Posterior cingulate gyrus (tissue), 11 donors: Measurements from ENCODE around the gene KMT2D.

Experiments used
- DNase-seq, 10 donors: peaks; one replicate each; pipeline versions ENCODE4 v3.0.0 to v3.0.0-alpha.2; 2020 to 2021; ENCODE audit warnings: mixed read lengths in 3 of 10
- intact Hi-C: fragments of 100-400 bp; cut with DNase I; formaldehyde crosslinking; loops from one replicate; pipeline ENCODE4 v1.15.1; 2023

The KMT2D gene

DNA sequence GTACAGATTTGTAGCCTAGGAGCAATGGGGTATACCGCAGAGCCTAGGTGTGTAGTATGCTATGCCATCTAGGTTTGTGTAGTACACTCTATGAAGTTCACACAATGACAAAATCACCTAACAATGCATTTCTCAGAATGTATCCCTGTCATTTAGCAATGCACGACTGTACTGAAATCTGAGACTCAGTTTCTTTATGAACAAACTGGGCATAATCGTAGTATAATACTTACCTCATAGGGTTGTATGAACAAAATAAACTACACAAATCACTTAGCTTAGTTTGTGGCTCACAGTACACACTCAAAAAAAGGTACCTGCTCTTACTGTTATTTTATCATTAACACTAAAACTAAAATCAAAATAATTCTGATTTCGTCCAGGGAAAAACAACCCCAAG, 35.1 kb downstream of the KMT2D start:
- intact Hi-C loops, result no loop called here
- DNase-seq, result no peak

DNA sequence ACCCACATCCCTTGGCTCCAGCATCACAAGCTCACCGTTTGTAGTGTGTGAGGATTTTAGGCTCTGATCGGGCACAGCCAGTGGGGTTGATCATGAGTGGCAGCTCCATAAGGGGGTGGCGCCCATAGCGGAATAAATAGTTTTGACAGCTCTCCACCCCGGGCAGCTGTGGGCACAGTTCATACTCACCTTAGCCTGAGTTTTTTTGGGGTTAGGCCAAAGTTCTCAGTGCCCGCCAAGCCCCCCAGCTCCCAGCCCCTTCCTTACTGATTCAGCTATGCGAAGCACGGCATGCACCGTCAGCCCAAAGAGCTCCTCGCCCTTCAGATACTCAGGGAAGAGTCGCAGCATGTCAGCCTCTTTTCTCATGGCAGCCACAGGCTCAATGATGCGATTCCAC, 36.1 kb downstream of the KMT2D start:
- DNase-seq, result no peak
- intact Hi-C loops, result no loop called here

DNA sequence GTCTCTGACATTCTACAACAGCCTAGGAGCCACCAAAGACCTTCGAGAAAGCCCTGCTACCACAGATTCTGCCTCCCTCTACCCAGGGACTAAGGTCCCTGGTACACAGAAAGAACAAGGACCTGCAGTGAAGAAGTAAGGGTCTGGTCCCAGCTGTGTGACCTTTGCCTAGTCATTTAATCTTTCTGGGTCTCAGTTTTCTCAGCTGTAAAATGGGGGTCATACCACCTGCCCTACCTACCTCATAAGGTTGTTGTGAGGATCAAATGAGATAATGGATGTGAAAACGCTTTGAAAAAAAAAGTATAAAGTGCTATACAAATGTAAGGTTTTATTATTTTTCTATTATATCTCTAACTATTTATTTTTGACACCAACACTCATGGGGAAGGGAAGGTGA, 36.8 kb downstream of the KMT2D start:
- DNase-seq, result no peak
- intact Hi-C loops, result no loop called here

DNA sequence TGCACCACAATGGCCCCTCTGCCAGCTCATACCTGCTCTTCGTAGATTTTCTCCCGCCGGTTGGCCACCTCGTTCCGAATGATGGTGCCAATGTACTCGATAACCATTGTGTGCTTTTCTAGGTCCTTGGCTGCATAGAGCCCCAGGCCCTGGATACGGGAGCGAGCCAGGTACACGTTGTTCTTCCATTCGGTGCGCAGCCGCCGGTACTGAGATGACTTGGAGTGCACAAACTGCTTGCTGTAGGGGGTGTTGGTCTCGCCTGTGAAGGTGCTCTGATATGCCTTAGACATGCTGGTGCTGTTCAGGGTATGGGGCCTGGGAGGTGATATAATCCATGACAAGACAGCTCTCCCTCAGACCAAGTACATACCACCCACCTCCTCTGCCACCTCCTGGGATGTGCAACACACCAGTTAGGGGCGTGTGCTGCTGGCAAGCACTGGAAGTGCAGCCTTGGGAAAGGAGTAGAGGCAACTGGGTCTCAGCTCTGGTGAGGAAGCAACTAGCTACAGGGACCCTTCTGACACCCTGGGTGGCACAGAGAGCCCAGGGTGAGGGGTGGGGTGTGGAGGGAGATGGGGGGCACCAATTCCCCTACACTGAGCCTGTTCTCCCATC, 37.9 kb downstream of the KMT2D start:
- intact Hi-C loops, result no loop called here
- peak in 1 of 10 donors; percentile 60 for DNase-seq

DNA sequence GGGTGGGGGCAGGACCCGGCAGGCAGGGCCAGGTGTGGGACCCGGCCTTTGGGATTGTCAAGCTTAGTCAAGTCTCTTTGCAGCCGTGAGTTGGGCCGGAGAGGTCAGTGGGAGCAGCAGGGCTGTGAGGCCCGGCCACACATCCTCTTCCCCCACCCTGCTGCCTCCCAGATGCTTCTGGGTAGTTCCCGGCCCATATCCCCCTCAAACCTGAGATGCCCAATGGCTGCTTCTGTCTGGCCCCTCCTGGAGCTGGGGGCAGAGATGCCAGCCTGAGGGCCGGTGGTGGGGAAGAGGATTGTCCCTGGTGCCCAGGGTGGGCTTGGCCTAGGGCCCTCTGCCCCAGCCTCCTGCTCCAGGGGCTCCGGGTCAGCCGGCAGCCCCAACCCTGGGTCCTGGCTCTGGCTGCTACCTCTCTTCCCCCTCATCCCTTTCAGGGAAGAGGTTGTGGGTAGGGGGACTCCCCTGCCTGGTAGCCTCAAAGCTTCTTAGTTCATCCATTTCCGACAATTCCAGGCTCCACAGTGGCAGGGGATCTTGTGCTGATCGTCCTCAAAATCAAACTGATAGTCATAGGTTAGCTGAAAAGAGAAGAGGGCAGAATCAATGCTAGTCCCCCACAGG, 39.2 kb downstream of the KMT2D start:
- intact Hi-C loops, result no loop called here
- DNase-seq, result peak in 1 of 10 donors; percentile 23

DNA sequence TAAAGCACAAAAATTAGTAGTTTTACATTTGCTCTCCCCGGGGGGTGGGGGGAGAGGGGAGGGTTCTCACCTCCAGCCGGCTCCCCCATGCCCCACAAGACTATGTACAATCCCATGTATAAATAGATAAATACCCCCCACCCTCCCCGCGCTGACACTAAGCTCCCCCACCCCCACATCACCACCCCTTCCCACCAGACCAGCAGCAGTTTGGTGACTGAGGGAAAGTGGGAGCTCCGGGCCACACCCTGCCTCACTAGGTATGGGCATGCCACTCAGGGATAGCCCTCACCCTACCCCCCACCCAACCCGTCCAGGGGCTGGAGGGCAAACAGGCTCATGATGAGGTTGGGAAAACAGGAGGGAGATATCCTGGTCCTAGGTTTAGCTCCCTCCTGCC, 40.2 kb downstream of the KMT2D start:
- DNase-seq, result peak in 2 of 10 donors; percentile 27 to 59
- intact Hi-C loops, result no loop called here

DNA sequence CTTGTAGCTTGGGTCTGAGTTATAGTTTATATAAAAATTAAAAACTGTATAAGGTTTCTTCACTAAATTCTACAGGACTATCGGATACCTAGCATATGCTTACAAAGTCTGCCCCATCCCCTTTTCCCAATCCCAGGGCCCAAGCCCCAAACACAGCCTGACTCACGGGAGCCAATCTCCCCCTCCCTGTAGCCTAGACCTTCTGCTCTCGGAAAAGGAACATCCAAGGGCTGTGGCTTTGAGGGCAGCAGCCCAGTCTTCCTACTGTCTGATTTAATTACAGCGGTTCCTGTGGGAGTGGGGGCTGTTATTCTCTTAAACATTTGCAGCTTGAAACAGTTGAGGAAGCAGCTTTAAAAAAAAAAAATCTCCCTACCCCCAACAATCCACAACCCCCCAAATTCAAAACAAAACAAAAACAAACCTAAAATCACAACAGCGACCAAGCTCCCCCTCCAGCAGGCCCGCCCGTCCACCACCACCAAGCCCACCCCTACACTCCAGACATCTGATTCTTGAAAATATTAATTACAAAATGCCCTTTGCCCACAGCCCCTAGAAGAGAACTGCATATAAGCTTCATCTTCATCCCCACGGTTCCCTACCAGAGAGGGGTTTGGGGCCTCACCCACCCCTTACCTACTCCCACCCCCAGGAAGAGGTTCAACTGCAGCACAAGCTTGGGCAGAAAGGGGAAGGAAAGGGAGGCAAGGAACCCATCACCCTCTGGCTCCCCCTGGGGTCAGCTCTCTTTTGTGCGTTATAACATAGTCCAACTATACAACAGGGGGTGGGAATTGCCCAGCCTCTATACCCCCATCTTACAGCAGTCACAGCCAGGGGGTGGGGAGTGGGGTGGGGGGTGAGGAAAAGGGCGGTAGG, 40.9 kb downstream of the KMT2D start:
- DNase-seq, result peak in 2 of 10 donors; percentile 27 to 65
- intact Hi-C loops, result no loop called here

DNA sequence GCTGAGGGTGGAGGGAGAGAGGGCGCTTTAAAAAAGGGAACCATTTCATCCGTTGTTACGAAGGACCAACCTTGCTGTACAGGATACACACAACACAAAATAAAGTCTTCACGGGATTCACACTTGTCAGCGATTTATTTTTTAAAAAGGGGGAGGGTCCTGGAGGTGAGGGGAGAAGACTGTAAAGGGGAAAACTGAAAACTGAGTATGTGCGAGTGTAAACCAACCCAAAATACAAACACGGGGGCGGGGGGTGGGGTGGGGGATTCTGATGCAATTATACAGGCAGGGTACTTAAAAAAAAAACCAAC, 41.5 kb downstream of the KMT2D start:
- intact Hi-C loops, result no loop called here
- DNase-seq, result peak in 1 of 10 donors; percentile 11

DNA sequence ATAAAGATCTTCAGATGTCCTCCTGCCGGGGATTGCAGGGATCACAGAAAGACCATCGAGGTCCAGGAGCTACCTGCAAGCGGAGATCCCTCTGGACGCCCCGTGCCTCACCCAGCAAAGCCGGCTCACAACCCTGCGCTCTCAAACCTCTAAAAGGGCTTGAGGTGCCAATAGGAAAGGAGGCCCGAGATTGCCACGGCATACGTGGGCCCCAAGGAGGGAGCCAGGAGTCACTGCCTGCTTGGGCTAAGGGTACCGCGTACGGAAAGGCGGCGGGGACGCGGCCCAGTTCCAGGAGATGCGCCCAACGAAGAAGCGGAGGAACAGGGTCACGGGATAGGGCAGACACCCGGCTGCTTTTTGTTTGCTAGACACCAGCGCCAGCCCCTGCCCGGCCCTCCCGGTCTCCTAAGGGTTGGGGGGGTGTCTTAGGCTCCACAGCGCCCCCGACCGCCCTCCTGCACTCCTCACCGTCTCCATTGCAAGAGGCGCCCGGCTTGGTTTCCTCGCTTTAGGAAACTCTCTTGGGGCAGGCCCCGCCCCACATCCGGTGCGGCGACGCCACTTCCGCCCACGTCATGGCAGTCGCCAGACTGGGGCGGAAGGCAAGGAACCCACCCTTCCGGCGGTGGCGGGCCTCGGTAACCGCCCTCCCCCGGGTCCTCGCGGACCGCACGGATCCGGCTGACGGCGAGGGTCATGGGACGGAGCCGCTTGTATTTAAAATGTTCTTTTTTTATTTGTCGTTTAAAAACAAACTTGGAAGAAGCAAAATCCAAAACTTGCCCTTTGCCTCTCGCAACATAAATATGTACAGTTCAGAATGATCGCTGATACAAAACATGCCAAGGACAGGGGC, 42.1 kb downstream of the KMT2D start, which contains the start of gene PRKAG1:
PRKAG1 (minus strand) TSS at position 516 of the 859 bp plus-strand sequence; CDS start at position 480, 36 bp downstream.
- intact Hi-C loops, result no loop called here
- peak; percentile 89 to 100 (median 96) for DNase-seq

DNA sequence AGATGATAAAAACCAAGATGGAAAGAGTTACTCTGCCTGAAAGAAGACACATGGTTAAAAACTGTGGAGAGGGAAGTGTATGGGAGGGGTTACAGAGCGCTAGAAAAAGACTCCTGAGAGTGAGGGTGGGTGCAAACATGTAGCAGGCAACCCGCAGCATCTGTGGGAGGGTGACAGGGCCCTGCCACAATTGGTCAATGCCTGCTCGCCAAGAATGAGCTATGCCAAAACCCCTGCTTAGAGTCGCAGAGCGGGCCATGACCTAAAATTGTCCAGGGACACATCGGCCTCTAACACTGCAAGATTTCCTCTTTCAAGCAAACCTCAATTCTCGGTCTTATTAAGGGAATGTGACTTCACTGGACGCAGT, 42.7 kb downstream of the KMT2D start:
- peak in 3 of 10 donors; percentile 17 to 79 (median 74) for DNase-seq
- intact Hi-C loops, result no loop called here

DNA sequence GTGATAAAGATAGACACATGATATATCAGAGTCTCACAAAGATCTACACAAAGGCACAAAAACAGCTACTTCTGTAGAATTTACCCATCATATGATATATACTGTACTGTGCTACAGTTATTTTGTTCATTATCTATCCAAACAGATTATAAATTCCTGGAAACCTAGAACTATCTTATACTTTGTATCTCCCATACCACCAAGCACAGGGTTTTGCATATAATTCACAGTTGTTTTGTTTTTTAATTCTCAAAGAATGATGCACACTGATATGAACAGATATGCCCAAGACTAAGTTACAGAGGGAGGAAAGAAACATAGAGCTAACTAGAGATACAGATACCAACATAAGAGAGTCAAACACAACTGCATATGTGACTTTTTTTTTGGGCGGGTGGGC, 45.4 kb downstream of the KMT2D start:
- intact Hi-C loops, result no loop called here
- no peak for DNase-seq

DNA sequence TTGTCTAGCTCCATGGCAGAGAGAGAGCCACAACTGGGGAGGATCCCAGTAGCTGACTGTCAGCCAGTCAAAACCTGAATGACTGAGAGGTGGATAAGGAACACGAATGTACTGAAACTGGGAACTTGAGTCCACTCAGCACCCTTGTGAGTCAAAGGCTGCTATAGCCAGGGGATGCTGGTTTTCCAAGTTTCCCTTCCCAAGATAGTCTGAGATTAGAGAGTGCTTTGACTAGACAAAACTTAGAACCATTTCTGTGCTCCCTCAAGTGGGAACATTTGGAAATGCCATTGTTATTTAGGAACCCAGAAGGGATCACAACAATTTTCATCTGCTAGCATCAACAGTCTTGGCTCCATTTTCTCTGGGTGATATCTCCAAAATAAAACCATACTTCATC, 46.0 kb downstream of the KMT2D start:
- intact Hi-C loops, result no loop called here

DNA sequence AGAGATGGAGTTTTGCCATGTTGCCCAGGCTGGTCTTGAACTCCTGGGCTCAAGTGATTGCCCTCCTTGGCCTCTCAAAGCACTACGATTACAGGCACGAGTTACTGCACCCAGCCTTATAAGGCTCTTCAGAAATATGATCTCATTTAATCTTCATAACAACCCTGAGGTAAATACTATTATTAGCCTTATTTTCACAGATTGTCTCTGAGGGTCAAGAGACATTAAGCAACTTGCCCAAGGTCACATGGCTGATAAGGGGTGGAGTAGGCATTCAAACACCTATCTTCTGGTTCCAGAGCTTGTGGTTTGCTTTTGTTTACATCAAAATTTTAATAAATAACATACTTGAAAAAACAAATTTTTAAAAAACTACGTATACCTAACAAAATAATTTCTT, 47.2 kb downstream of the KMT2D start:
- DNase-seq, result no peak
- intact Hi-C loops, result no loop called here

More for the DNA sequence above, 46.0 kb downstream of the KMT2D start:
- DNase-seq, result peak in 1 of 10 donors; percentile 15

DNA sequence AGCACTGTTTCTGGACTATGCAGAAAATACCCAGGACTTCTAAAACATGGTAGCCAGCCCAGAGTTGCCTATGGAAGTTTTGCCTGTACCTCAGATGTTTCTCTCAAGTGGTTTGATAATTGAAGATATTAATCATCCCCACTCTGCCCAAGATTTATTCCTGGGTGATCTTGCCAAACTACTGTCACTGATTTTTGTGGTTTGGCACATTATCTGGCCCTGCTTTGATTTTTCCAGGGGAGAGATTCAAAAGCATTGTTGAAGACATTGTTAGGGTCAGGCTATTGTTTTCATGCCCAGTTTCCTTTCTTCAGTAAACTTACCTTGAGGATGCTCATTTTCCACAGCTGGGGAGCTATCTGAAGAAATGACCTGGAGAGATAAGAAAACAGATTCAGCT, 47.9 kb downstream of the KMT2D start:
- no peak for DNase-seq
- intact Hi-C loops, result no loop called here
